ENCODE measurements around the gene CFAP100. TPM values are rescaled to one million over a fixed set of nuclear protein-coding genes. Genes with fewer than 3 reads are reported as not detected.

The CFAP100 gene
- total RNA-seq, 3 donors from 2014 or later = not detected

DNA sequence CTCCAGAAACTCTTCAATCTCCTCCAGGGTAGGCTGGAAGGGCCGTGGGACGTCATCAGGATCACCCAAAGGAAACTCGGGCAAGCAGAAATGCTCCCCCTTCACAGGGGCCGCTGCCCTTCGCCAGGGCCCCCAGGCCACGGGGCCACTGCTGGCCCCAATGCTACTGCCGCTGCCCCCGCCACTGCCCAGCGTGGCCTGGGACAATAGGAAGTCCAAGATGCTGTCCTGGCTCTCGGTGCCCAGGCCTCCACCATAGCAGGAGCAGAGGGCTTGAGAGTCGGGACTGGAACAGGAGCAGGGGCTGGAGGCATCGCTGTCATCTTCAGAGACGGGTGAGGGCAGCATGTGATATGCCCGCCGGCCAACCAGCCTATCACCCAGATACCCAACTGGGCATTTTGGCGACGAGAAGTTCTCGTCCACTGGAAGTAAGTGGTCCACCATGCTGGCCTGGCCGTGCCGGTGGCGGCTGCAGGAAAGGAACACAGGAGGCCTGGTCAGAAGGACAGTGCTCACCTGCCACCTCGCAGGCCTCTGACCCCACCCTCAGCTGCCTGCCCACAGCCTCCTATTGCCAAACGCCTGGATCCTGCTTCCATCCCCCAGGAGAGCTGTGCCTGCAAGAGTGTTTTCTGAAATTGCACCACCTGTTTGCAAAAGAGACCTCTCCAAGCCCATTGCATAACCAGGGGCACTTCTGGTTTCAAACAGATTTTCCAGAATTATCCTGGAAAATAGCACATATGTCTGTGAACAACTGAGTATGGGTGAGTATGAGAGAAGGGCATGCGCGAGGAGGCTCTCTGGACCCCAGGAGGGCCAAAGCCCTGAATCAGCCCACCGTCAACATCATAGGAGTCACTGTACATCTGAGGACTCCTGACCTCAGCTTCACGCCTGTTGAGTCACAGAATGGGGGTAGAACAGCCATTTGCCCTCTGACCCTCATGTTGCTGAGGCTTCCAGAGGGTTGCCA is 41.9 kb upstream of the CFAP100 start:
- Mint-ChIP-seq H3K36me3 (ENCODE audit: insufficient read depth) (no peaks in the 10 kb centered on the region), H3K4me1 (ENCODE audit: low read depth) (peaks cover 8% of the 10 kb centered on the region), H3K27me3 (ENCODE audit: low read depth) (peaks cover 20% of the 10 kb centered on the region), H3K9me3 (no peaks in the 10 kb centered on the region), H3K4me3 (no peak overlapping the region)
- DNase-seq (no peak), ATAC-seq (no peak)

DNA sequence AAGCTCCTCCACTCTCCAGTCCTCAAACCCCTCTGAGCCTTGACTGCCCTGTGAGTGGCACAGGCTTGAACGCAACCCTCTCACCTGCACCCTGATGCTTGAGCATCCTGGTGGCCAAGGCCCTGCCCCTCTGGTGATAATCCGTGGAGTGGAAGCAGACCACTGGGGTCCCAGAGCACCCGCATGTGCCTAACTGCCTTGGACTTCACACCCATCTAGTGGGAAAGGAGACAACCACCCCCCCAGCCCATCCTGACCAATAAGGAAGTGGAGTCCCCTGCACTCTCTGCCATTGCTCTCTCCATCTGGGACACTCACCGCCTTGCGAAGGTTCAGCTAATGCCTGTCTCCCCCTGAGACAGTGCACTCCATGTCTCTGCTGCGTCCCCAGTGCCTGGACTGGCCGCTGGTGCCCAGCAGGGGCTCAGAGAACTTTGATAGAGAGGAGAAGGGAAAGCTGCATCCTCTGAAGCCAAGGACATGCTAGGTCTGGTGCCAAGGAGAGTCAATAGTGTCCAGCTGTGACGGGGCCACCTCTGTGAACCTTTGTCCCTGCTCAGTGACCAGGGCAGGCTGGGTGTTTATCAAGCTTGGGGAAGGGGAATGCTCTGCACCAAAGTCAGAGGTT is 40.9 kb upstream of the CFAP100 start:
- ATAC-seq = no peak
- no peak for DNase-seq
- H3K4me3 Mint-ChIP-seq = no peak overlapping the region
- no peaks in the 10 kb centered on the region for H3K9me3 Mint-ChIP-seq
- H3K27me3 Mint-ChIP-seq (ENCODE audit: low read depth) = peaks cover 30% of the 10 kb centered on the region
- peaks cover 9% of the 10 kb centered on the region for H3K4me1 Mint-ChIP-seq (ENCODE audit: low read depth)
- H3K36me3 Mint-ChIP-seq (ENCODE audit: insufficient read depth) = no peaks in the 10 kb centered on the region

DNA sequence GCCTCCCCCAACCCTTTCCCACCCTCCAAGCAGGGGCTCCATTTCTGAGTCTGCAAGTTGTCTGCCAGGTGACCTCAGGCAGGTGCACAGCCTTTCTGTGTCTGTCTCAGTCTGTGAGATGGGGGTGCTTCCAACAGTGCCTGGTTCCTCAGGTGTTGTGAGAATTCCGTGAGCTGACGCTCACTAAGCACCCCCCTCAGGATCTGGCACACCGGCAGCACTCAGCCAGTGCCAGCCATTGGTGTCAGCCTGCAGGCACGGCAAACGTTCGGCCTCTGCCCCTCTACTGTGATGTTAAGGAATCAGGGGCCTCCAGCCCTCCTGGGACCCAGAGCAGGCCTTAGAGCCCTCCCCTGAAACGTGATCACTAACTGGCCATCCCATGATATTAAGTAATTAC is 39.9 kb upstream of the CFAP100 start:
- H3K4me1 Mint-ChIP-seq (ENCODE audit: low read depth) = peaks cover 9% of the 10 kb centered on the region
- H3K4me3 Mint-ChIP-seq = no peak overlapping the region
- DNase-seq = no peak
- no peak for ATAC-seq
- peaks cover 38% of the 10 kb centered on the region for H3K27me3 Mint-ChIP-seq (ENCODE audit: low read depth)
- no peaks in the 10 kb centered on the region for H3K36me3 Mint-ChIP-seq (ENCODE audit: insufficient read depth)
- H3K9me3 Mint-ChIP-seq = no peaks in the 10 kb centered on the region

DNA sequence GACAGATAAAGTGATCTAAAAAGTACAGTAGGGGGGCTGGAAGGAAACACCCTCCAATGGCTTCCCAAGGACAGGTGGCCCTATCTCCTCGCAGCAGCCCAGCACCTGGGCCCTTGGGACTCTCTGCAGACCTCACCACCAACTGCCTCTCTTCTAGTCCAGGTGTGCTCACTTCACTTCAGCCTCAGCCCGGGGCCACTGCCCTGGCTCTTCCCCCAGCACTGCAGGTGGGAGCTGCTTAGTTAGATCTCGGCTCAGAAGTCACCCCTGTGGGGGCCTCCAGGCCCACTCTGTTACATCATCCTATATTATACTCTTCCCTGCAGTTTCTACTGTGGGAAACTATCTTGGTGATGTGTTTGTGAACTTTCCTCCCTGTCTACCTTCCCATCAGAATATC is 39.5 kb upstream of the CFAP100 start:
- Mint-ChIP-seq H3K27me3 (ENCODE audit: low read depth) (peaks cover 42% of the 10 kb centered on the region), H3K4me3 (no peak overlapping the region), H3K4me1 (ENCODE audit: low read depth) (peaks cover 9% of the 10 kb centered on the region), H3K36me3 (ENCODE audit: insufficient read depth) (no peaks in the 10 kb centered on the region), H3K9me3 (no peaks in the 10 kb centered on the region)
- ATAC-seq (no peak), DNase-seq (no peak)

DNA sequence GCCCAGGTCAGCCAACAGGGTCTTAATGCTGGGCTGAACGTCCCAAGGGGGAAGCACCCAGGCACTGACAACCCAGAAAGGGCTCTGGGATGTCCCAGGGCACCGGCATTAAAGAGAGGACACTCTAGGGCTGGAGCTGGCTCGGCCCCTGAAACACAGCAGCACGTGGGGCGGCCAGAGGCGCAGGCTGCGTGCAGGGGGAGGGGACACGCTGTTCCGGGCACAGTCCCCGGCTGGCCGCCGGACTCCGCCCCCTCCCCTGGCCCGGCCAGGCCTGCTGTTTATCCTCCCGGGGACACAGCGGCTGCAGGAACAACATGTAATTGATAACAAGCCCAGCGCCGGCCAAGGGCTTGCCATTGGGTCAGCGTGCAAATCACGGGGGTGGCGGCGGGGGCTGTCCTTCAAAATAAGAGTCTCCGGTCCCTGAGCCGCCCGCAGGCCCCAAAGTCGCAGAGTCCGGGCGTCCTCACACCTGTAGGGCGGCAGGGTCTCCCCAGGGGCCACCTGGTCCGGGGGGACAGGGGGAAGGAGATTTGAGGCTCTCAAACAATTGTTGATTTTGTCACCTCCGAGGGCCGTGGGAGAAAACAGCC is 38.8 kb upstream of the CFAP100 start:
- DNase-seq = no peak
- no peak for ATAC-seq
- Mint-ChIP-seq H3K9me3 (no peaks in the 10 kb centered on the region), H3K36me3 (ENCODE audit: insufficient read depth) (no peaks in the 10 kb centered on the region), H3K4me1 (ENCODE audit: low read depth) (peaks cover 9% of the 10 kb centered on the region), H3K27me3 (ENCODE audit: low read depth) (peaks cover 42% of the 10 kb centered on the region), H3K4me3 (peak overlapping the region; percentile 79)

DNA sequence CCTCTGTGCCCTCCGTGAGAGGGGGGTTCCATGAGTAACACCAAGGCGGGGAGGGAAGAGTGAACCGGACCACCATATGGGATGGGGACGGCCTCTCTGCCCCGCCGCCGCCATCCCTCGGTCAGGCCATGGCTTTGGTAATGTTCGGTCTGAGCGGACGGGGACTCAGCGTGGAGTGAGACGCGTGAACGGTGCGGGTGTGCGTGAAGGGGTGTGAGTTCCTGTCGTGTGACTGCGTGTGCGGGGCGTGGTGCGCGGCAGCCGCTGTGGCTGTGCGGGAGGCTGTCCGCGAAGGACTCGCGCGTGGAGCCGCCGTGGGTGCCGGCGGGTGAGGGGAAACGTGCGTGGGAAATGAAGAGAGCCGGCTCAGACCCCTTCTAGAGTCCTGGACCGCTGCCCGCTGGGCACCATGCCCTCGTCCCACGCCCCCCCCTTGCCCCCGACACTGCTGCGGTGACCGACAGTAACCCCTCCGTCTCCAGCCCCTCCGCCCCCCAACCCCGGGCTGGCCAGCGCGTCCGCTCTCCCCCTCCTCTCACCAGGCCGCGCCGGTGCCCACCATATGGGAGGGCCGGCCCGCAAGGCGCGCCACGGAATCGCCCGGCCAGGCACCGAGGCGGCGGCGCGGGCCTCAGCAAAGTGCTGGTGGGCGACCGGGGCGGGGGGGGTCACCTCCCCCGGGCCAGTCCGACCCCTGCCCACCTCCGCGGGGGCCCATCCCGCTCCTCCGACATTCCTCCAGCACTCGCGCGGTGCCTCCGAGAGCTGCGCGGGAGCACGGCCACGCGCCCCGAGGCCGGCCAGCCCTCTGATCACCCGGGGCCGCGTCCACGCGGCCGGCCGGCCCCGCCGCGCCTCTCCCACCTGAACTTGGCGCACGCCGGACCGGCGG is 38.1 kb upstream of the CFAP100 start:
- ATAC-seq (peak; percentile 15), DNase-seq (no peak)
- Mint-ChIP-seq H3K4me3 (peak overlapping the region; percentile 79), H3K36me3 (ENCODE audit: insufficient read depth) (no peaks in the 10 kb centered on the region), H3K27me3 (ENCODE audit: low read depth) (peaks cover 49% of the 10 kb centered on the region), H3K9me3 (no peaks in the 10 kb centered on the region), H3K4me1 (ENCODE audit: low read depth) (peaks cover 9% of the 10 kb centered on the region)

DNA sequence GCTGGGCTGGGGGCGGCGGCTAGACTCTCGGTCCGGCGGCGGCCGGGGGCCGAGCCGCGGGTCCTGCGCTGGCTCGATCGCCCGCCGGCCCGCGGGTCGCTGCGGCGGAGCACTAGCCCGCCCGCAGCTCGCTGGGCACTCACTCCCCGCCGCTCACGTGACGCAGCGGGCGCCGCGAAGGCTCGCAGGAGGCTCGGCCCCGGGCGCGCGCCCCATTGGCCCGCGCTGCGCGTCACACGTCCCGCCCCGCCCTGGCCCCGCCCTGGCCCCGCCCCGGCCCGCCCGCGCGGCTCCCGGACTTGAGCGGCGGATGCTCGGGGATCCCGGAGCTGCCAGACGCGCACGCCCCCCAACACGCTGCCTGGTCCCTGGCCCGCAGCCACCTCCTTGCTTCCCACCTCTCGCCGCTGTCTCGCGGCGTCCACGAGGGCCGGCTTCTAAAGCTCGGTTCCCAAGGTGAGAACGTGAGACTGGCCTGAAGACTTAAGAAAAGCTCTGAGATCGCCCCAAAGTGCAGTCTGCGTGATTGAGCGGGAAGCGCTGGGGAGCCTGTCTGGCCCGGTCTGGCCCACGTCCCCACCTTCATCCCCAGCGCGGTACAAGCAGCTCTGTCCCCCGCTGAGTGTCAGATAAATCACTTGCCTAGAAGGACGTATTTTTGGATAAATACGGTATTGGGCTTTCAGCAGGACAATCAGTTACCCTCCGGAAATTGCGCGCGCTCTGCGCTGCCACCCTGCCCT is 37.2 kb upstream of the CFAP100 start, which contains the start of gene KLF15:
KLF15 (minus strand) TSS at position 114 of the 743 bp plus-strand sequence. CDS start 4,486 bp downstream, outside the sequence.
- Mint-ChIP-seq H3K4me1 (ENCODE audit: low read depth) (peaks cover 9% of the 10 kb centered on the region), H3K9me3 (no peaks in the 10 kb centered on the region), H3K27me3 (ENCODE audit: low read depth) (peaks cover 55% of the 10 kb centered on the region), H3K36me3 (ENCODE audit: insufficient read depth) (no peaks in the 10 kb centered on the region), H3K4me3 (peak within 1 kb of the TSS; percentile 80)
- ATAC-seq (peak; percentile 94 to 96), DNase-seq (peak; percentile 62)

DNA sequence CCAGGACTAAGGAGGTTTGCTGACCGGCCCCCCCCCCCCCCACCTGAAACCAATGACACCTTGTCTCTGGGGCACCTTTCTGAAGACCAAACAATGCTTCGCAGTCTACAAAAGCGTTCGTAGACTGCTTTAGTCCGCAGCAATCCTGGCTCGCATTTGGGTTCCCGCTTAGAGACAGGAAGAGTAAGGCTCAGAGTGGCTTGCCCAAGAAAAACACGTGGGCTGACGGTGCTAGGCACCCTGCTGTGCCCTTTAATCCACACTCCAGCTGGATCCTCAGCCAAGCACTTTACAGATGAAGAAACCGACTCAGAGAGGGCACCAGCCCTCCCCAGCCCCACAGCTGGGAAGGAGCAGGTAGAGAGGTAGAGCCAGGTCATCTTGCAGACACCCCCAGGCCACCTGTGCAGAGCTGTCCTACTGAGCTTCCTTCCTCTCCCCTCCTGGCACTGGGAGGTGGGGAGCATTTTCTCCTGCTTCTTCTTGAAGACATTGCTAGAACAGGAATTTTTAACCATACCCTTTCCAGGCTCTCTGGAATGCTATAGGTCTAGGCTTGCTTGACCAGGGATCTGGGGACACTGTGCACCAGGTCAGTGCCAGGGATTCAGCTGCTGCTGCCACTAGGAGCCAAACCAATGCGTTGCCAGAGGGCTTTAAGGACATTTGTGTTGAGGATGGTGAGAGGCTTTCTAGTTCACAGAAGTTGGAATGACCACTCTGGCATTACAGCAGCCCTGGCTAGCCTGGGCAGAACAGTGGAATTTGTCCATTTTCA is 36.5 kb upstream of the CFAP100 start:
- peak overlapping the region; percentile 80 for H3K4me3 Mint-ChIP-seq
- peaks cover 56% of the 10 kb centered on the region for H3K27me3 Mint-ChIP-seq (ENCODE audit: low read depth)
- no peaks in the 10 kb centered on the region for H3K9me3 Mint-ChIP-seq
- ATAC-seq (no peak), DNase-seq (no peak)
- H3K36me3 Mint-ChIP-seq (ENCODE audit: insufficient read depth) = no peaks in the 10 kb centered on the region
- peaks cover 9% of the 10 kb centered on the region for H3K4me1 Mint-ChIP-seq (ENCODE audit: low read depth)

DNA sequence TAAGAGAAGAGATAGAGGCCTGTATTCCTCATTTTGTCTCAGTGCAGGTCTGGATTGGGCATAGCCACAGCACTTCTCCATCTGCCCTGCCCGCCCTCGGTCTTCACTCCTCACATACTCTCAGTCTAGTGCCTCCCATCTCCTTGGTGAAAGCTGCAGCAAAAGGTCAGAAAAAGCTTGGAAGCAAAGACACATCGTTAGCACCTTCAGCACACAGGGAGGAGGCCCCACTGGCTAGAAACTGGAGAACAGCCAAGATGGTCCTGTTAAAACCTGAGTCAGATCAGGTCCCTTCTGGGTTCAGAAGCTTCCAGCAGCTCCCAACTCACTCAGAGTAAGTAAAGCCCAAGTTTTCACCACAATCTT is 35.9 kb upstream of the CFAP100 start:
- ATAC-seq (no peak), DNase-seq (no peak)
- no peaks in the 10 kb centered on the region for H3K9me3 Mint-ChIP-seq
- peaks cover 9% of the 10 kb centered on the region for H3K4me1 Mint-ChIP-seq (ENCODE audit: low read depth)
- peaks cover 58% of the 10 kb centered on the region for H3K27me3 Mint-ChIP-seq (ENCODE audit: low read depth)
- H3K4me3 Mint-ChIP-seq = no peak overlapping the region
- H3K36me3 Mint-ChIP-seq (ENCODE audit: insufficient read depth) = no peaks in the 10 kb centered on the region

DNA sequence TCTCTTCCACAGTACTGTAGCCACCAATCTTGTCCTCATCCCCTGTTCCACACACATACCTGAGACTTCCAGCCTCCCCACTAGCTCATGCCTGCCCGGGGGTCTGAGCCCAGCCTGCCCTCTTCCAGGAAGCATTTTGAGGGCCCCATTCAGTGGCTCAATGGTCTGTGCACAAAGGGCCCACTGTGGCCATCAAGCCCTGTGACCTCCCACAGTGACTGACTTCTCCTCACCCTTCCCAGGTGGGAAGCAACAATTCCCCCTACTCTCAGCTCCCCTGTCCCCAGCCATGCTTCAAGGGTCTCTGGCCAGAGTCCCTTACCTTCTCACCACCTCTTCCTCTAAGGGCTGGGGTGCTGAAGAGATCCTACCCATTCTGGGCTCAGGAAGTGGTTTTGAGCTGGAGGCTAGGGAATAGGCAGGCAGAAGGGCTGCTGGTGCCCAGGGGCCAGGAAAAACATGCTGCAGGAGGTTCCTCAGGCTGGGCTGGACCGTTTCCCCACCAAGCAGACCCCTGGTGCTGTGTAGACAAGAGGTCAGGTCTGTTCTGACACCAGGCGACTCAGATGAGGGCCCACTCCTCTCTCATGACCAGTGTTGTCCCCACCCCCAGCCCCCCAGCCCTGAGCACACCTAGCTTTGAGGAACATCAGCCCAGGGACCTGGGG is 34.5 kb upstream of the CFAP100 start:
- H3K27me3 Mint-ChIP-seq (ENCODE audit: low read depth) = peaks cover 63% of the 10 kb centered on the region
- DNase-seq (no peak), ATAC-seq (no peak)
- H3K9me3 Mint-ChIP-seq = no peaks in the 10 kb centered on the region
- no peak overlapping the region for H3K4me3 Mint-ChIP-seq
- H3K36me3 Mint-ChIP-seq (ENCODE audit: insufficient read depth) = no peaks in the 10 kb centered on the region
- H3K4me1 Mint-ChIP-seq (ENCODE audit: low read depth) = peaks cover 9% of the 10 kb centered on the region

DNA sequence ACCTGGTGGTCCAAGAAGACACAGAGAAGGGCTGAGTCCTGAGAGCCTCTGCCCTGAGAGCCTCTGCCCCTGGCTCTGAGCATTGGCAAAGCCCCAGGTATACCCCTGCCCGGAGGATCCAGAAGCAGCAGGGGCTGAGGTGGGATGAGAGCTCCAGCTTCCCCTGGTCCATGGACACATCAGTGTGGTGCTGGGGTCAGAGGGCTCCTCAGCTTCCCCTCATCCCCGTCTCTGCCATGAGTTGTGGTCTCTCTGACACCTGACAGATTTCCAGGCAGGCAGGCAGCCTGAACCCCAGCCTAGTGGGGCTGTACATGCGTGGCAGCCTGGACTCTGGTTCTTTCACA is 34.0 kb upstream of the CFAP100 start:
- Mint-ChIP-seq H3K9me3 (no peaks in the 10 kb centered on the region), H3K4me3 (no peak overlapping the region), H3K4me1 (ENCODE audit: low read depth) (peaks cover 8% of the 10 kb centered on the region), H3K36me3 (ENCODE audit: insufficient read depth) (no peaks in the 10 kb centered on the region), H3K27me3 (ENCODE audit: low read depth) (peaks cover 58% of the 10 kb centered on the region)
- ATAC-seq (no peak), DNase-seq (no peak)

DNA sequence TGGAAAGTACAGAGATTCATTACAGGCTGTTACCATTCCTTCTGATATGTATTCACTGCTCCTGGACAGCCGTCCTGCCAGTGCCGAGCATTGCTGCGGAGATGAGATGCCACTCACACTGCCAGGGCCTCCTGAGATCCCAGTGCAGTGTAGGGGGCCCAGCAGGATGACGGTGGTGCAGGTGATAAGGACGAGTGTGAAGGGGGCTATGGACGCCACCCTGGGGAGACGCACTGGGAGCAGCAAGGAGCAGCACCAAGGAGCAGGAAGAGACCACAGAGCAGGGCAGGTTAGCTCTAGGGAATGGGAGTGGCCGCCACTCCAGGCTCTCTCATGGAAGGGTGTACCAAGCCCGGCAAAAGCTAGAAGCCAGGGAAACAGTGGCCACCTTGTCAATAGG is 33.5 kb upstream of the CFAP100 start:
- H3K9me3 Mint-ChIP-seq = no peaks in the 10 kb centered on the region
- no peak overlapping the region for H3K4me3 Mint-ChIP-seq

More for the DNA sequence above, 33.5 kb upstream of the CFAP100 start:
- Mint-ChIP-seq H3K4me1 (ENCODE audit: low read depth) (peaks cover 6% of the 10 kb centered on the region), H3K27me3 (ENCODE audit: low read depth) (peaks cover 55% of the 10 kb centered on the region), H3K36me3 (ENCODE audit: insufficient read depth) (no peaks in the 10 kb centered on the region)
- ATAC-seq (no peak), DNase-seq (no peak)

All from activated T-cell treated with anti-CD3 and anti-CD28 coated beads, Interleukin-2, amount 50 U/mL, for 4 hours (primary cell).